GM10248 (cell line): ENCODE measurements around the gene ERVFRD-1.

ENCODE experiments used
- CTCF ChIA-PET: fragments of 300-600 bp; sonication (Branson Sonifier 250); formaldehyde crosslinking; extraction: SDS; loops from one replicate; lab custom pipeline; 2021; ENCODE audit warnings: antibody characterized with exemption; lab: Yijun Ruan, JAX
- POLR2A ChIA-PET: fragments of 350-650 bp; sonication (Branson Sonifier 250); formaldehyde crosslinking; extraction: SDS; loops from one replicate; lab custom pipeline; 2020; ENCODE audit warnings: antibody characterized with exemption; lab: Yijun Ruan, JAX
- DNase-seq: peaks from one replicate; pipeline ENCODE4 v3.0.0; 2012; ENCODE audit errors: extremely low spot score
- CTCF ChIP-seq: IDR thresholded peaks from 2 replicates; pipeline ENCODE4 v1.5.1; 2012; ENCODE audit warnings: mild to moderate bottlenecking, low read depth; ENCODE audit errors: extremely low read depth, missing control alignments, control extremely low read depth

The ERVFRD-1 gene

GRCh38 chr6:11083956-11084355, 27.6 kb downstream of the ERVFRD-1 start:
- TF ChIP-seq CTCF, result no peak
- ChIA-PET CTCF (interaction anchor here (1.2 to 1.8 kb wide), 2 partner anchors 10 to 129 kb away, joined by 4 to 5 read pairs; partner anchors contain the start of gene SMIM13), POLR2A (no interaction called here)
- no peak for DNase-seq

- ChIA-PET CTCF (interaction anchor here (1.1 to 1.8 kb wide), 3 partner anchors 10 to 129 kb away, joined by 4 to 5 read pairs (median 4); partner anchors contain the start of gene SMIM13), POLR2A (no interaction called here)
- DNase-seq, result no peak
- TF ChIP-seq CTCF, result no peak
Observed at GRCh38 chr6:11083491-11083890, 28.0 kb downstream of the ERVFRD-1 start.

GRCh38 chr6:11080296-11080695, 31.2 kb downstream of the ERVFRD-1 start:
- POLR2A ChIA-PET, result no interaction called here
- CTCF ChIA-PET, result interaction anchor here (1.0 to 2.1 kb wide), 5 partner anchors 8 to 18 kb away, joined by 3 to 23 read pairs (median 3); partner anchors contain the start of gene SMIM13
- no peak for TF ChIP-seq CTCF
- DNase-seq, result no peak

- POLR2A ChIA-PET, result no interaction called here
- no peak for TF ChIP-seq CTCF
- no peak for DNase-seq
- CTCF ChIA-PET, result interaction anchor here (0.8 to 2.7 kb wide), 4 partner anchors 9 to 123 kb away, joined by 3 to 8 read pairs (median 6); no protein-coding TSS in a partner anchor
Observed at GRCh38 chr6:11078266-11078665, 33.3 kb downstream of the ERVFRD-1 start.

- DNase-seq, result no peak
- ChIA-PET CTCF (interaction anchor here (0.8 to 2.7 kb wide), 5 partner anchors 8 to 500 kb away, joined by 3 to 8 read pairs (median 4); no protein-coding TSS in a partner anchor), POLR2A (no interaction called here)
- TF ChIP-seq CTCF, result no peak
Observed at GRCh38 chr6:11076540-11076939, 35.0 kb downstream of the ERVFRD-1 start.

- no peak for DNase-seq
- POLR2A ChIA-PET, result no interaction called here
Observed at GRCh38 chr6:11072101-11072500, 39.4 kb downstream of the ERVFRD-1 start.

More at GRCh38 chr6:11072101-11072500, 39.4 kb downstream of the ERVFRD-1 start:
- TF ChIP-seq CTCF, result no peak
- CTCF ChIA-PET, result interaction anchor here (1.1 to 7.9 kb wide), 3 partner anchors 10 to 118 kb away, joined by 3 to 79 read pairs (median 3); no protein-coding TSS in a partner anchor
